ENCODE results near the gene SLC8A2. TPM values are rescaled to one million over a fixed set of nuclear protein-coding genes. Genes with fewer than 3 reads are reported as not detected.

The SLC8A2 gene
- total and polyA plus RNA-seq, 2 of the 4 experiments (the other 2 are of a cell fraction): 0.05 TPM; not detected in 1

- H3K4ac ChIP-seq (ENCODE audit: low read depth, low read length): no peak overlapping the region
- H3K79me1 ChIP-seq (ENCODE audit: low read depth in 1 of 2, low read length in 2 of 2): peaks cover 14 to 80% of the 10 kb centered on the region in 2 experiments
- dilution Hi-C loops (cut with HindIII; ENCODE audit: low sequenced_read_pairs, unreplicated experiment): no loop called here
- peaks cover 41% of the 10 kb centered on the region for H3K36me3 ChIP-seq (ENCODE audit: control insufficient read depth, insufficient read depth, low read length)
- DNase-seq: no peak
- H2BK15ac ChIP-seq (ENCODE audit: low read depth, low read length): no peak overlapping the region
- no peak overlapping the region for H4K91ac ChIP-seq (ENCODE audit: insufficient read depth, low read depth, low read length)
- no TSS peak for BruUV-seq (replicated peaks)
- H2AK9ac ChIP-seq (replicated peaks; ENCODE audit: low read depth, low read length, poor library complexity): no peak overlapping the region
- CTCF ChIA-PET: no interaction called here
- no peak overlapping the region for H2BK20ac ChIP-seq (ENCODE audit: low read depth, low read length)
- intact Hi-C loops (cut with micrococcal nuclease): no loop called here
- H2BK120ac ChIP-seq (ENCODE audit: low read depth, low read length): no peak overlapping the region
- WGBS, 2 experiments (ENCODE audit: extremely low coverage in 2 of 2, insufficient read length in 1 of 2): no CpG with 5 or more reads among the region's 13 CpGs
- in situ Hi-C loops (cut with MboI; ENCODE audit: low sequenced_read_pairs): no loop called here
- H3K27me3 ChIP-seq (ENCODE audit: control insufficient read depth, insufficient read depth, low read length): no peaks in the 10 kb centered on the region
- POLR2A ChIA-PET (ENCODE audit: unreplicated experiment): no interaction called here
- H3K27ac ChIP-seq (ENCODE audit: insufficient read depth, low read length): no peak overlapping the region
- no peaks in the 10 kb centered on the region for H3K9me3 ChIP-seq (ENCODE audit: control insufficient read depth, insufficient read depth, low read length)
- no peak overlapping the region for H2AK5ac ChIP-seq (ENCODE audit: low read depth, low read length)
- peaks cover 44% of the 10 kb centered on the region for H4K20me1 ChIP-seq (ENCODE audit: insufficient read depth, low read length)
- H4K8ac ChIP-seq (ENCODE audit: low read depth in 2 of 2, low read length in 2 of 2): no peak overlapping the region
- H3K9me1 ChIP-seq (ENCODE audit: insufficient read depth, low read length): 0 out of 2 replicates have a peak, but pooled peaks cover 3% of the 10 kb centered on the region
- H2BK5ac ChIP-seq (ENCODE audit: low read depth, low read length, poor library complexity, severe bottlenecking): no peak overlapping the region
- H3K4me1 ChIP-seq (ENCODE audit: control insufficient read depth, insufficient read depth, low read length): no peaks in the 10 kb centered on the region
- no peak overlapping the region for H3K9ac ChIP-seq (ENCODE audit: low read depth, low read length)
- no peak overlapping the region for H2AFZ ChIP-seq (replicated peaks; ENCODE audit: low read length, poor library complexity)
- ATAC-seq (ENCODE audit: low read depth): no peak
- no peak overlapping the region for H3K18ac ChIP-seq (ENCODE audit: low read depth, low read length)
- no peak for TF ChIP-seq NFE2L2 (IDR thresholded peaks at IDR 0.05; ENCODE audit: low read depth, low read length)
- H3K23ac ChIP-seq (ENCODE audit: low read depth, low read length): no peak overlapping the region
- no peak overlapping the region for H4K5ac ChIP-seq (ENCODE audit: low read depth, low read length)
- no peak overlapping the region for H3K56ac ChIP-seq (ENCODE audit: extremely low read depth, insufficient read depth, low read length)
- H3K4me3 ChIP-seq (ENCODE audit: insufficient read depth, low read depth, low read length): no peak overlapping the region
- no peak overlapping the region for H3K4me2 ChIP-seq (ENCODE audit: low read depth, low read length)
- H3K14ac ChIP-seq (replicated peaks; ENCODE audit: low read depth, low read length): no peak overlapping the region
Observed at GRCh38 chr19:47503130-47503825, 31.6 kb upstream of the SLC8A2 start.

All from IMR-90 (cell line).